ENCODE measurements around the gene MICAL1. TPM values are rescaled to one million over a fixed set of nuclear protein-coding genes. Genes with fewer than 3 reads are reported as not detected.

The MICAL1 gene
- total RNA-seq, 1 donor from 2014 or later = 120 TPM

- no peaks in the 10 kb centered on the region for H3K27me3 Mint-ChIP-seq
- ATAC-seq (ENCODE audit: low read depth) (peak; percentile 48), DNase-seq (peak; percentile 70)
- no peak for TF ChIP-seq CTCF (IDR thresholded peaks at IDR 0.05)
- H3K4me1 Mint-ChIP-seq = peaks cover 82% of the 10 kb centered on the region
- H3K27ac Mint-ChIP-seq = peak overlapping the region; percentile 98
- intact Hi-C loops (cut with micrococcal nuclease) = loop anchor here (1.0 to 10.0 kb wide), 10 partner anchors 13 to 1950 kb away; partner anchors contain the start of genes AK9, CD164, CDC40 and CDK19
- no peaks in the 10 kb centered on the region for H3K9me3 Mint-ChIP-seq
- peak overlapping the region; percentile 97 for H3K4me3 Mint-ChIP-seq
- H3K36me3 Mint-ChIP-seq (ENCODE audit: low read depth) = peaks cover 35% of the 10 kb centered on the region
- ChIA-PET CTCF (interaction anchor here (0.8 to 4.4 kb wide), 5 partner anchors 11 to 585 kb away, joined by 3 to 31 read pairs (median 5); partner anchors contain the start of genes PPIL6 and SMPD2), POLR2A (interaction anchor here (0.6 to 7.9 kb wide), 14 partner anchors 10 to 1420 kb away, joined by 3 to 154 read pairs (median 6); partner anchors contain the start of genes AK9, AMD1, CD164 and CEP57L1)
These were observed 806 bp downstream of the MICAL1 start for GRCh38 chr6:109454496-109455436.

- POLR2A ChIA-PET = interaction anchor here (0.6 to 7.9 kb wide), 5 partner anchors 12 to 726 kb away, joined by 3 to 154 read pairs (median 70); partner anchors contain the start of genes CD164, CEP57L1, PPIL6 and SESN1
These were observed 1.7 kb downstream of the MICAL1 start for GRCh38 chr6:109453594-109454495.

GRCh38 chr6:109453156-109453555 lies 2.4 kb downstream of the MICAL1 start:
- H3K4me1 Mint-ChIP-seq = peaks cover 81% of the 10 kb centered on the region
- TF ChIP-seq CTCF (IDR thresholded peaks at IDR 0.05) = no peak
- ChIA-PET POLR2A (interaction anchor here (3.9 to 7.9 kb wide), 4 partner anchors 11 to 358 kb away, joined by 25 to 154 read pairs (median 87); partner anchors contain the start of genes CD164, CEP57L1, PPIL6 and SESN1), CTCF (interaction anchor here (1.7 to 4.4 kb wide), 2 partner anchors 11 to 69 kb away, joined by 7 to 31 read pairs; partner anchors contain the start of genes PPIL6 and SMPD2)
- H3K27ac Mint-ChIP-seq = peak overlapping the region; percentile 98
- H3K27me3 Mint-ChIP-seq = no peaks in the 10 kb centered on the region
- intact Hi-C loops (cut with micrococcal nuclease) = loop anchor here (10.0 kb wide), 1 partner anchor 1952 kb away; no protein-coding TSS in a partner anchor
- DNase-seq (no peak), ATAC-seq (ENCODE audit: low read depth) (no peak)
- H3K9me3 Mint-ChIP-seq = no peaks in the 10 kb centered on the region
- no peak overlapping the region for H3K4me3 Mint-ChIP-seq
- H3K36me3 Mint-ChIP-seq (ENCODE audit: low read depth) = peaks cover 36% of the 10 kb centered on the region

More at GRCh38 chr6:109453594-109454495, 1.7 kb downstream of the MICAL1 start:
- Mint-ChIP-seq H3K27ac (peak overlapping the region; percentile 98), H3K4me3 (peak overlapping the region; percentile 97), H3K27me3 (no peaks in the 10 kb centered on the region), H3K36me3 (ENCODE audit: low read depth) (peaks cover 36% of the 10 kb centered on the region), H3K4me1 (peaks cover 82% of the 10 kb centered on the region), H3K9me3 (no peaks in the 10 kb centered on the region)
- CTCF ChIA-PET = interaction anchor here (1.4 to 4.4 kb wide), 3 partner anchors 10 to 70 kb away, joined by 5 to 31 read pairs (median 7); partner anchors contain the start of genes PPIL6 and SMPD2
- DNase-seq = no peak
- no peak for TF ChIP-seq CTCF (IDR thresholded peaks at IDR 0.05)
- no peak for ATAC-seq (ENCODE audit: low read depth)
- intact Hi-C loops (cut with micrococcal nuclease) = loop anchor here (2.0 to 10.0 kb wide), 2 partner anchors 895 to 1951 kb away; no protein-coding TSS in a partner anchor

- no peaks in the 10 kb centered on the region for H3K27me3 Mint-ChIP-seq
- ChIA-PET CTCF (interaction anchor here (4.4 kb wide), 1 partner anchor 10 kb away, joined by 31 read pairs; the partner anchor contains the start of genes PPIL6 and SMPD2), POLR2A (interaction anchor here (6.9 to 7.9 kb wide), 2 partner anchors 10 to 69 kb away, joined by 104 to 154 read pairs; partner anchors contain the start of genes CD164, PPIL6 and SMPD2)
- no peak for TF ChIP-seq CTCF (IDR thresholded peaks at IDR 0.05)
- H3K36me3 Mint-ChIP-seq (ENCODE audit: low read depth) = peaks cover 46% of the 10 kb centered on the region
- no peak for ATAC-seq (ENCODE audit: low read depth)
- no peaks in the 10 kb centered on the region for H3K9me3 Mint-ChIP-seq
- no peak for DNase-seq
- H3K27ac Mint-ChIP-seq = peak overlapping the region; percentile 56
- peaks cover 79% of the 10 kb centered on the region for H3K4me1 Mint-ChIP-seq
- H3K4me3 Mint-ChIP-seq = peak overlapping the region; percentile 19
- intact Hi-C loops (cut with micrococcal nuclease) = loop anchor here (10.0 kb wide), 1 partner anchor 1953 kb away; no protein-coding TSS in a partner anchor
These were observed 3.4 kb downstream of the MICAL1 start for GRCh38 chr6:109452181-109452580.
